ENCODE measurements around the gene PELI1.

Gene PELI1

GRCh38 chr2:64140665-64141200 is 3.5 kb downstream of the PELI1 start:
- DNase-seq (ENCODE audit: low spot score) (no peak), ATAC-seq (ENCODE audit: low read depth) (no peak)
- Histone ChIP-seq H3K9me3 (ENCODE audit: severe bottlenecking) (no peaks in the 10 kb centered on the region), H3K27ac (ENCODE audit: poor library complexity, severe bottlenecking) (no peak overlapping the region), H3K4me1 (ENCODE audit: insufficient read depth, poor library complexity, severe bottlenecking) (peaks cover 32% of the 10 kb centered on the region), H3K4me3 (ENCODE audit: severe bottlenecking) (no peak overlapping the region), H3K27me3 (ENCODE audit: insufficient read depth, poor library complexity, severe bottlenecking) (no peaks in the 10 kb centered on the region), H3K36me3 (ENCODE audit: low read depth) (no peaks in the 10 kb centered on the region)
- no peak for TF ChIP-seq CTCF (IDR thresholded peaks at IDR 0.05; ENCODE audit: poor library complexity, severe bottlenecking)

- ATAC-seq (ENCODE audit: low read depth): no peak
- H3K4me1 ChIP-seq (ENCODE audit: insufficient read depth, poor library complexity, severe bottlenecking): peaks cover 32% of the 10 kb centered on the region
- no peaks in the 10 kb centered on the region for H3K27me3 ChIP-seq (ENCODE audit: insufficient read depth, poor library complexity, severe bottlenecking)
- H3K4me3 ChIP-seq (ENCODE audit: severe bottlenecking): no peak overlapping the region
- no peaks in the 10 kb centered on the region for H3K9me3 ChIP-seq (ENCODE audit: severe bottlenecking)
- no peak for DNase-seq (ENCODE audit: low spot score)
- no peak overlapping the region for H3K27ac ChIP-seq (ENCODE audit: poor library complexity, severe bottlenecking)
- H3K36me3 ChIP-seq (ENCODE audit: low read depth): no peaks in the 10 kb centered on the region
- TF ChIP-seq CTCF (IDR thresholded peaks at IDR 0.05; ENCODE audit: poor library complexity, severe bottlenecking): no peak
Observed at GRCh38 chr2:64139956-64140355, 4.3 kb downstream of the PELI1 start.

GRCh38 chr2:64137996-64138395 is 6.2 kb downstream of the PELI1 start:
- ATAC-seq (ENCODE audit: low read depth): no peak
- Histone ChIP-seq H3K27ac (ENCODE audit: poor library complexity, severe bottlenecking) (no peak overlapping the region), H3K4me3 (ENCODE audit: severe bottlenecking) (no peak overlapping the region), H3K36me3 (ENCODE audit: low read depth) (no peaks in the 10 kb centered on the region), H3K4me1 (ENCODE audit: insufficient read depth, poor library complexity, severe bottlenecking) (peaks cover 51% of the 10 kb centered on the region), H3K27me3 (ENCODE audit: insufficient read depth, poor library complexity, severe bottlenecking) (no peaks in the 10 kb centered on the region), H3K9me3 (ENCODE audit: severe bottlenecking) (no peaks in the 10 kb centered on the region)
- DNase-seq (ENCODE audit: low spot score): no peak
- no peak for TF ChIP-seq CTCF (IDR thresholded peaks at IDR 0.05; ENCODE audit: poor library complexity, severe bottlenecking)

GRCh38 chr2:64137567-64137966 is 6.7 kb downstream of the PELI1 start:
- peaks cover 52% of the 10 kb centered on the region for H3K4me1 ChIP-seq (ENCODE audit: insufficient read depth, poor library complexity, severe bottlenecking)
- no peaks in the 10 kb centered on the region for H3K27me3 ChIP-seq (ENCODE audit: insufficient read depth, poor library complexity, severe bottlenecking)
- no peak for TF ChIP-seq CTCF (IDR thresholded peaks at IDR 0.05; ENCODE audit: poor library complexity, severe bottlenecking)
- no peaks in the 10 kb centered on the region for H3K9me3 ChIP-seq (ENCODE audit: severe bottlenecking)
- no peaks in the 10 kb centered on the region for H3K36me3 ChIP-seq (ENCODE audit: low read depth)
- H3K4me3 ChIP-seq (ENCODE audit: severe bottlenecking): no peak overlapping the region
- DNase-seq (ENCODE audit: low spot score): no peak
- no peak for ATAC-seq (ENCODE audit: low read depth)
- no peak overlapping the region for H3K27ac ChIP-seq (ENCODE audit: poor library complexity, severe bottlenecking)

- H3K4me3 ChIP-seq (ENCODE audit: severe bottlenecking): no peak overlapping the region
- DNase-seq (ENCODE audit: low spot score): no peak
- peaks cover 36% of the 10 kb centered on the region for H3K4me1 ChIP-seq (ENCODE audit: insufficient read depth, poor library complexity, severe bottlenecking)
- H3K36me3 ChIP-seq (ENCODE audit: low read depth): 0 out of 2 replicates have a peak, but pooled peaks cover 4% of the 10 kb centered on the region
- ATAC-seq (ENCODE audit: low read depth): no peak
- no peaks in the 10 kb centered on the region for H3K9me3 ChIP-seq (ENCODE audit: severe bottlenecking)
- no peaks in the 10 kb centered on the region for H3K27me3 ChIP-seq (ENCODE audit: insufficient read depth, poor library complexity, severe bottlenecking)
- no peak for TF ChIP-seq CTCF (IDR thresholded peaks at IDR 0.05; ENCODE audit: poor library complexity, severe bottlenecking)
- no peak overlapping the region for H3K27ac ChIP-seq (ENCODE audit: poor library complexity, severe bottlenecking)
Observed at GRCh38 chr2:64135421-64135820, 8.8 kb downstream of the PELI1 start.
